COLO829 (cell line): ENCODE measurements around the gene NUBP2.

Experiments
- DNase-seq: peaks from one replicate; pipeline ENCODE4 v3.0.0; 2012; ENCODE audit warnings: low spot score

The NUBP2 gene

DNA sequence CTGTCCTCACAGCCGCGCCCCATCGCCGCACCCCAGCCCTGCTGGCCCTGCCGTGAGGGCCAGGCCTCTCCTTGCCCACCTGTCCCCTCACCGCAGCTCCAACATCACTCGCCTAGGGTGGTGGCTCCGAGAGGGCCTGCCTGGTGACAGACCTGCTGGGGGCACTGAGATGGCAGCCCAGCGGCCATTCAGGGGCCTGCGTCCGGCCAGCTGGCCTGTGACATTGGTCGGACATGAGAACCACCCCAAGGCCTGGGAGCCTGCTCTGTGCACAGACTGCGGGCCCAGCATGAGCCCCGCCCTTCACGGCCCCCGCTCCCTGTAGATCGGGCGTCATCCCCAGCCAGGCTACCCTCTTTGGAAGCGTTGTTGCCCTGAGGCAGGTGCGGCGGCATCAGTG, 23.2 kb upstream of the NUBP2 start:
- no peak for DNase-seq

DNA sequence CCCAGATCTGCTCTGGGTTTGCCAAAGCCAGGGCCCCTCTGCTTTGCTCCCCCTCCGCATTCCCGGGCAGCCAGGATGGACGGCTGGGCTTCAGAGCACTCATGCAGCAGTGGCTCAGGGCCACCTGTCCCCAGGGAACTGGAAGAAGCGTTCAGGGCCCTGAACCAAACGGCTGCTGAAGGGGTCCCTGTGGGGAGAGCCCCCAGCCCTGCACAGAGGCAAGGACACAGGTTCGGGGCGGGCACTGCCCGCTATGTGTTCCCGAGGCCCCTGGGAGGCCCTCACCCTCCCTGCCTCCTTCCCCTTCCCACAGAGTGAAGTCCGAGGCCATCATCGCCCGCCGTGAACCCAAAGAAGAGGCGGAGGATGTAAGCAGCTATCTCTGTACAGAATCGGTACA, 21.8 kb upstream of the NUBP2 start:
- DNase-seq: no peak

DNA sequence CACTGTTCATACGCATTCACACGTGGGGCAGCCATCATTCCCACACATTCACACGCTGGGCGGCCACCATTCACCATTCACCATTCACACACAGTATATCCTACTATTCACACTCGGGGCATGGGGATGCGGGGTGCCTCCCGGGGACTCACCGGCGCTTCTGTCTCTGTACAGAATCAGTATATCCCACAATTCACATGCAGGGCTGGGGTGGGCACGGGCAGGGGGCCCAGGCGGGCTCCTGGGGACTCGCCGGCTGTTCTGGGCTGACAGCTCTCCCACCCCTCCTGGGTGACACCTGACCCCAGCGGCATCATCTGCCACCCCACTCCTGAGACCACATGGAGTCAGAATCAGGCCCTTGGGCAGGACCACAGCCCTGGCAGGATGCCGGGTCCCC, 21.0 kb upstream of the NUBP2 start:
- DNase-seq: no peak

- no peak for DNase-seq
These were observed 20.4 kb upstream of the NUBP2 start for GRCh38 chr16:1762196-1762878.

- no peak for DNase-seq
These were observed 19.8 kb upstream of the NUBP2 start for GRCh38 chr16:1762879-1763520.

DNA sequence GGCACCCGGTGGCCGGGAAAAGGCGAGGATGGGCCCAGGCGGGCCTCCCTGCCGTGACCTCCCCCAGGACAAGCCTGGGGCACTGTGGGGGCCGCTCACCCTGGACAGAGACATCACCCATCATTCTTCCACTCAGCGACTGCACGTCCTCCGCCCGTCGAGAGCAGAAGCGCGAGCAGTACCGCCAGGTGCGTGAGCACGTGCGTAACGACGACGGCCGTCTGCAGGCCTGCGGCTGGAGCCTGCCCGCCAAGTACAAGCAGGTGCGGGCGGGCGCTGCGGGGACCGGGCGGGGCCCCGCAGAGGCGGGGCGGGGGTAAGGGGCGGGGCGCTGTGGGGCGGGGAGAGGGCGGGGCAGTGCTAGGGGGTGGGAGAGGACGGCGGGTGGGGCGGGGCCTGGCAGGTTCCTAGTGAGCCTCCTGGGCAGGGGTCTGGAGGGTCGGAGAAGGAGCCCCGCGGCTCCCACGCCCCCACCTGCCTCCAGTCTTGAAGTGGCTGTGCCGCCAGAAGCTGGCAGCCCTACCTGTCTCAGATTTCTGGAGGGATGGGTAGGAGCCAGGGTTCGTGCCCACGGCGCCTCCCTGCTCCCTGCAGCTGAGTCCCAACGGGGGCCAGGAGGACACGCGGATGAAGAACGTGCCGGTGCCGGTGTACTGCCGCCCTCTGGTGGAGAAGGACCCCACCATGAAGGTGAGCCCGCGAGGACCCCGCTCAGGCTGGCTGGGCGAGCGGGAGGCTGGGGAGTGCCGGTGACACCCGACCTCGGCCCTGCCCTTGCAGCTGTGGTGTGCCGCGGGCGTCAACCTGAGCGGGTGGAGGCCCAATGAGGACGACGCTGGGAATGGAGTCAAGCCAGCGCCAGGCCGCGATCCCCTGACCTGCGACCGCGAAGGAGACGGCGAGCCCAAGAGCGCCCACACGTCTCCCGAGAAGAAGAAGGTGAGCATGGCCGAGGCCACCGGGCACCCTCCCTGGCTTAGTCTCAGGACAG, 18.9 kb upstream of the NUBP2 start:
- DNase-seq: no peak

GRCh38 chr16:1764971-1765370, 17.8 kb upstream of the NUBP2 start:
- no peak for DNase-seq

DNA sequence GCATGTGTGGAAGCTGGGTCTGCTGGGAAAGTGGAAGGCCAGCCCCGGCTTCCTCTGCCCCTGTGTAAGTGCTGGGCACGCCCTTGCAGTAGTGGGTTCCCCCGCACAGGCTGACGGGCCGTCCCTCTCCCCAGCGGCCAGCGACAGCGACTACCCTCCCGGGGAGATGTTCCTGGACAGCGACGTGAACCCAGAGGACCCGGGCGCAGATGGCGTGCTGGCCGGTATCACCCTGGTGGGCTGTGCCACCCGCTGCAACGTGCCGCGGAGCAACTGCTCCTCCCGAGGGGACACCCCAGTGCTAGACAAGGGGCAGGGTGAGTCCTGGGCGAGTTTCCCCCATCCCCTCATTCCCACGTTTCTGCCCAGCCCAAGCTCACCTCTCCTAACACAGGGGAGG, 16.9 kb upstream of the NUBP2 start:
- no peak for DNase-seq

DNA sequence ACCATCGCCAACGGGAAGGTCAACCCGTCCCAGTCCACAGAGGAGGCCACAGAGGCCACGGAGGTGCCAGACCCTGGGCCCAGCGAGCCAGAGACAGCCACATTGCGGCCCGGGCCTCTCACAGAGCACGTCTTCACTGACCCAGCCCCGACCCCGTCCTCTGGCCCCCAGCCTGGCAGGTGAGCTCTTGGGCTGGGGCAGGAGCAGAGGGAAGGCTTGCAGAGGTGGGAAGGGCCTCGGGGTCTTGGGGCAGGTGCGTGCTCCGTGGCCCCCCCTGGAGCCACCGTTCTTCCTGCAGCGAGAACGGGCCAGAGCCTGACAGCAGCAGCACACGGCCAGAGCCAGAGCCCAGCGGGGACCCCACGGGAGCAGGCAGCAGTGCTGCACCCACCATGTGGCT, 16.5 kb upstream of the NUBP2 start:
- DNase-seq: no peak

- DNase-seq: no peak
These were observed 16.1 kb upstream of the NUBP2 start for GRCh38 chr16:1766701-1767100.

- no peak for DNase-seq
These were observed 15.4 kb upstream of the NUBP2 start for GRCh38 chr16:1767116-1767994.

- DNase-seq: no peak
These were observed 14.5 kb upstream of the NUBP2 start for GRCh38 chr16:1768061-1768766.

- DNase-seq: no peak
These were observed 13.9 kb upstream of the NUBP2 start for GRCh38 chr16:1768767-1769401.

DNA sequence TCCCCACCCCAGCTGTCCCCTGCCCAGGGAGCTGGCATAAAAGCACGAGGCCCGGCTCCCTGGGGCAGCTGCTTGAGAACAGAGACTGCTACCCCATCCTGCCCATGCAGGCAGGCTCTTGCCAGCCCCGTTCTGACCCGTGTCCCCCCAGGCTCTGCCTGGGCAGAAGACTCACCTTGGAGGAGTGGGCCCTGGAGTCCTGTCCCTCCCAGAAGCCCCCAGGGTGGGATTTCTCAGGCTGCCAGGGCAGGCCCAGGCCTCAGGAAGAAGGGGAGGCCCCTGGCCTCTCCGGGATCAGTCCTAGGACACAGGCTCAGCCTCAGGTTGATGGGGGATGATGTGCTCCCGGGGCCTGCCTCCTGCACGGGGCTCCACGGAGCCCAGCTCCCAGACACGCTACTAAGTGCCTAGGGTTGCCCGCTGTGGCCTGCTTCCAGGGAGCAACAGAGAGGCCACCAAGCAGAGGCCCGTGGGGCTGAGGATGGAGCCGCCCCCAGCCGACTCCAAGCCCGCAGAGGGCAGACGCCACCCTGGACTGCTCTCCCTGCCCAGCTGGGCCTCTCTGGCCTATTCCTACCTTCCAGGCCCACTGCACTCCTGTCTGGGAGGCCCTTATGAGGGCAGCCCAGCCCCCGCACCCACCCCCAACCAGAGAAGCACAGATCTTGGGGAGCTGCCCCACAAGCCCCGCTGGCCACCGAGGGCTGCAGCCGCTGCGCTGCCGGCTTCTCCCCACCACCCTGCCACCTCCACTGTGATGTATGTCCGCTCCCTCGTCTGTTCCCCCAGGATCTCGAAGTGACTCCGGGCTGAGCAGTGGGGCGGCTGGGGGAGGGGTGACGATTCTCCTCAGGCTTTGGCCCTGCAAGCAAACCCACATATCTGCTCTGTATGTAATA, 13.1 kb upstream of the NUBP2 start:
- no peak for DNase-seq

- no peak for DNase-seq
These were observed 12.2 kb upstream of the NUBP2 start for GRCh38 chr16:1770328-1771187.

- DNase-seq: no peak
These were observed 11.4 kb upstream of the NUBP2 start, which contains the start of gene NME3 for GRCh38 chr16:1771188-1771863. Gene NME3, minus strand, starts transcription at chr16:1771543. Its CDS starts 9 bp downstream, at chr16:1771534.

DNA sequence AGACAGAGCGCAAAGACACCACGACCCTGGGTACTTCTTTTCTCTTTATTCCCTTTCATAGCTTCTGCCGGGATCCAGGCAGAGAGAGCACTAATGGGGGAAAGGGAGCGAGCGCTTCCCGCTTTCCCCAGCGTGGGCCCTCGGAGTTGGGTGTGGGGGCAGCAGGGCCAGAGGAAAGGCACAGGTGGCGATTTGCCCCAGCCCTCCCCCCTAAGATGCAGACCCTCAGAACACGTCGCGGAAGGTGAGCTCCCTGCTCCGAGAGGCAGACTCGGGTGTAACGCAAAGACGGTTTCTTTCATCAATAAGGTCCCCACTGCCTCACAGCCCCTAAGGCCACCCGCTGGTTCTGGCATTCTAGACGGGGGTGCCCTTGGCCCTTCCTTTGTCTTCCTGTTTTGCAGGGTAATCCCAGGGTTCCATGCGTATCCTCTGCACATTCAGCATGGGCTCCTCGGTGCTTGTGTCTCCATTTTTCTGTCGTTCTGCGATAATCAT, 10.8 kb upstream of the NUBP2 start:
- DNase-seq: no peak
